ENCODE data around the gene PDE8A.

Gene PDE8A

DNA sequence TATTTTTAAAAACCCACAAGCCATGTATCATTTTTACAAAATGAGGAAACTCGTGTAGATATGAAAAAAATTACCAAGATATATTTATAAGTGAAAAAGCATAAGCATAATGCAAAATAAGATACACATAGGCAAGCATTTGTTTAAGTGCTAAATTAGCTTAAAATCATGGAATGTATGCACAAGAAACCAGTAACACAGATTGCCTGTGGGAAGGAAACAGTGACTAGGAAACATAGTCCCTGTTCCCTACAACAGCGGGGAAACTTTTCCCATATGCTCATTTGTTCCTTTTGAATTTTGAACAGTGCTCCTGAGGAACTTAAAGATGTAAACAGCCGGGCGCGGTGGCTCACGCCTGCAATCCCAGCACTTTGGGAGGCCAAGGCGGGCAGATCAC, 169.5 kb downstream of the PDE8A start:
- no peak for DNase-seq (ENCODE audit: extremely low spot score)
- TF ChIP-seq, protein P1, sequence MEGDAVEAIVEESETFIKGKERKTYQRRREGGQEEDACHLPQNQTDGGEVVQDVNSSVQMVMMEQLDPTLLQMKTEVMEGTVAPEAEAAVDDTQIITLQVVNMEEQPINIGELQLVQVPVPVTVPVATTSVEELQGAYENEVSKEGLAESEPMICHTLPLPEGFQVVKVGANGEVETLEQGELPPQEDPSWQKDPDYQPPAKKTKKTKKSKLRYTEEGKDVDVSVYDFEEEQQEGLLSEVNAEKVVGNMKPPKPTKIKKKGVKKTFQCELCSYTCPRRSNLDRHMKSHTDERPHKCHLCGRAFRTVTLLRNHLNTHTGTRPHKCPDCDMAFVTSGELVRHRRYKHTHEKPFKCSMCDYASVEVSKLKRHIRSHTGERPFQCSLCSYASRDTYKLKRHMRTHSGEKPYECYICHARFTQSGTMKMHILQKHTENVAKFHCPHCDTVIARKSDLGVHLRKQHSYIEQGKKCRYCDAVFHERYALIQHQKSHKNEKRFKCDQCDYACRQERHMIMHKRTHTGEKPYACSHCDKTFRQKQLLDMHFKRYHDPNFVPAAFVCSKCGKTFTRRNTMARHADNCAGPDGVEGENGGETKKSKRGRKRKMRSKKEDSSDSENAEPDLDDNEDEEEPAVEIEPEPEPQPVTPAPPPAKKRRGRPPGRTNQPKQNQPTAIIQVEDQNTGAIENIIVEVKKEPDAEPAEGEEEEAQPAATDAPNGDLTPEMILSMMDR (IDR thresholded peaks at IDR 0.05; ENCODE audit: control extremely low read depth, extremely low read depth, low read depth, missing control alignments) = no peak
- ChIA-PET POLR2A (no interaction called here), CTCF (interaction anchor here (0.6 to 2.4 kb wide), 5 partner anchors 9 to 214 kb away, joined by 3 to 11 read pairs (median 4); no protein-coding TSS in a partner anchor)

DNA sequence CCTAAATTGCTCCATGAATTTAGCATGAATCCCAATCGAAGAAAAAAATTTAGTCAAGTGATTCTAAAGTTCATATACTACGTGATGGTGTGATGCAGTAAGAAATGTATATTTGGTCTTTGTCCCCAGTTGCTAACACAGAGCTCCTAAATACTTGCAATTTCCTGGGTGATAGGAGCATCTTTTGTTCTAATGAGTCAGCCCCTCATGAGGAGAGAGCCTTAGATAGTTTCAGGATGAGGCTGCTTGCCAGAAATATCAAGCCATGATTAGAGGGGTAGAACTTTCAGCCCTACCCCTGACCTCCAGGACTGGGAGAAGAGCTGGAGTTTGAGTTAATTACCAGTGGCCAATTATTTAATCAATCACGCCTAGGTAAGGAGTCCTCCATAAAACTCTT, 170.2 kb downstream of the PDE8A start:
- TF ChIP-seq, protein P1 (IDR thresholded peaks at IDR 0.05; ENCODE audit: control extremely low read depth, extremely low read depth, low read depth, missing control alignments) = no peak
- CTCF ChIA-PET = interaction anchor here (0.6 to 2.4 kb wide), 4 partner anchors 10 to 215 kb away, joined by 3 to 7 read pairs (median 3); no protein-coding TSS in a partner anchor
- DNase-seq (ENCODE audit: extremely low spot score) = no peak
- POLR2A ChIA-PET = no interaction called here

GRCh38 chr15:85154061-85154460, 172.4 kb downstream of the PDE8A start:
- DNase-seq (ENCODE audit: extremely low spot score) = no peak
- ChIA-PET POLR2A (no interaction called here), CTCF (no interaction called here)
- TF ChIP-seq, protein P1 (IDR thresholded peaks at IDR 0.05; ENCODE audit: control extremely low read depth, extremely low read depth, low read depth, missing control alignments) = no peak

GRCh38 chr15:85155360-85155759, 173.7 kb downstream of the PDE8A start:
- DNase-seq (ENCODE audit: extremely low spot score) = no peak
- ChIA-PET POLR2A (no interaction called here), CTCF (interaction anchor here (1.2 kb wide), 1 partner anchor 13 kb away, joined by 6 read pairs; no protein-coding TSS in a partner anchor)
- TF ChIP-seq, protein P1 (IDR thresholded peaks at IDR 0.05; ENCODE audit: control extremely low read depth, extremely low read depth, low read depth, missing control alignments) = no peak

DNA sequence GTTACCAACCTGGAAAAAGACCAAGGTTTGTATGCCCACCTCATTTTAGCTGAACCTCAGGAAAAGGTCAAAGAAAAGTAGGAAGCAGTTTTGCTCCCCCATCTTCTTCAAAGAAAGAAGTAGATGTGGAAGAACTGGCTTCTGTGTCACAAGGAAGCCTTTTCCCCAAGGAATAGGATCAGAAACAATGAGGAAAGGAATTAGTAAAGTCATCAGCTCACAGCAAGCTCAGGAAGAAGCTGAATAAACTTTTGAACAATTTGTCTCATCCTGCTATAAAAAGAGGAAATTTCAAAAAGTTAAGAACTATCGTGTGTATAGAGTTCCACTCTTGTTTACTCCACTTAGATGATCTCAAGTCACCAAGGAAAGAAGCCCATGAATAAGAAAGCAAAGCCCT, 174.2 kb downstream of the PDE8A start:
- ChIA-PET POLR2A (no interaction called here), CTCF (interaction anchor here (1.2 kb wide), 1 partner anchor 13 kb away, joined by 6 read pairs; no protein-coding TSS in a partner anchor)
- DNase-seq (ENCODE audit: extremely low spot score) = no peak
- TF ChIP-seq, protein P1 (IDR thresholded peaks at IDR 0.05; ENCODE audit: control extremely low read depth, extremely low read depth, low read depth, missing control alignments) = no peak

GRCh38 chr15:85157344-85157743, 175.7 kb downstream of the PDE8A start:
- POLR2A ChIA-PET = no interaction called here
- DNase-seq (ENCODE audit: extremely low spot score) = no peak
- TF ChIP-seq, protein P1 (IDR thresholded peaks at IDR 0.05; ENCODE audit: control extremely low read depth, extremely low read depth, low read depth, missing control alignments) = no peak
- CTCF ChIA-PET = no interaction called here

- POLR2A ChIA-PET = no interaction called here
- TF ChIP-seq, protein P1 (IDR thresholded peaks at IDR 0.05; ENCODE audit: control extremely low read depth, extremely low read depth, low read depth, missing control alignments) = no peak
- CTCF ChIA-PET = no interaction called here
- DNase-seq (ENCODE audit: extremely low spot score) = no peak
These were observed 180.6 kb downstream of the PDE8A start for GRCh38 chr15:85162237-85162636.
